Measurements from ENCODE around the gene IL12RB2.

DNA sequence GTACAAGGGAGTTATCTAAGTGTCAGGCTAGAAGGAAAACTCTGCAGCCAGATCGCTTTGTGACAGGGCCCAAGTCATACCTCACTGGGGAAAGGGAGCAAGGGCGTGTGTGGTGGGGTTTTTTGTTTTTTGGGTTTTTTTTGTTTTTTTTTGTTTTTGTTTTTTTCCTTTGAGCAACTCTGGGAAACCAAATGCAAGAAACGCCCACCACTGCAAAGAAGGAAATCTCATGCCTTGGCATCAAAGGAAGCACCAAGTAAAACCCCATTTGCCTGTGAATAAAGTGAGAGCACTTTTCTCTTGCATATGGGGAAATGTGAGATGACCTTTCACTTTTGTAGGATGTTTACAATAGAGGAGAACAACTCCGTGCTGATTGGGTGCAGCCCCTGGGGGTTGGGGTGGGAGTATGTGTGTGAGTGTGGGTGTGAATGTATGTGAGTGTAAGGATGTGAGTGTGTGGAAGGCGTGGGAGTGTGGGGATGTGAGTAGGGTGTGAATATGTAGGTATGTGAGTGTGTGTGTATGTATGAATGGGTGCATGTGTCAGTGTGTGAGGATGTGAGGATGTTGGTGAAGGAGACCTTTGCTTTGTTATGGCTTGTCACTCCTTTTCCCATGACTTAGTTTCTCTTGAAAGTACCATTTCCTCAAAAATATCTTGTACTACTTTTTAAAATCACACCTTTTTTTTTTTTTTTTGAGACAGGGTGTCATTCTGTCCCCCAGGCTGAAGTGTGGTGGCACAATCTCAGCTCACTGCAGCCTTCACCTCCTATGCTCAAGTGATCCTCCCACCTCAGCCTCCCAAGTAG lies 34.6 kb downstream of the IL12RB2 start:
- TF ChIP-seq, protein P1, sequence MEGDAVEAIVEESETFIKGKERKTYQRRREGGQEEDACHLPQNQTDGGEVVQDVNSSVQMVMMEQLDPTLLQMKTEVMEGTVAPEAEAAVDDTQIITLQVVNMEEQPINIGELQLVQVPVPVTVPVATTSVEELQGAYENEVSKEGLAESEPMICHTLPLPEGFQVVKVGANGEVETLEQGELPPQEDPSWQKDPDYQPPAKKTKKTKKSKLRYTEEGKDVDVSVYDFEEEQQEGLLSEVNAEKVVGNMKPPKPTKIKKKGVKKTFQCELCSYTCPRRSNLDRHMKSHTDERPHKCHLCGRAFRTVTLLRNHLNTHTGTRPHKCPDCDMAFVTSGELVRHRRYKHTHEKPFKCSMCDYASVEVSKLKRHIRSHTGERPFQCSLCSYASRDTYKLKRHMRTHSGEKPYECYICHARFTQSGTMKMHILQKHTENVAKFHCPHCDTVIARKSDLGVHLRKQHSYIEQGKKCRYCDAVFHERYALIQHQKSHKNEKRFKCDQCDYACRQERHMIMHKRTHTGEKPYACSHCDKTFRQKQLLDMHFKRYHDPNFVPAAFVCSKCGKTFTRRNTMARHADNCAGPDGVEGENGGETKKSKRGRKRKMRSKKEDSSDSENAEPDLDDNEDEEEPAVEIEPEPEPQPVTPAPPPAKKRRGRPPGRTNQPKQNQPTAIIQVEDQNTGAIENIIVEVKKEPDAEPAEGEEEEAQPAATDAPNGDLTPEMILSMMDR (IDR thresholded peaks at IDR 0.05): no peak
- TF ChIP-seq POLR2AphosphoS5 (IDR thresholded peaks at IDR 0.05): no peak
